Progenitor cell of endocrine pancreas (in vitro differentiated cells): ENCODE results near the gene MAP3K5. TPM values are rescaled to one million over a fixed set of nuclear protein-coding genes. Genes with fewer than 3 reads are reported as not detected.

Source experiments
- DNase-seq: peaks from one replicate; pipeline ENCODE4 v3.0.0; 2021; ENCODE audit warnings: low spot score; ENCODE audit not compliant: unreplicated experiment
- H3K27ac Mint-ChIP-seq: 2 replicates; pipeline ENCODE4 v1.8.0; 2021; ENCODE audit warnings: mild to moderate bottlenecking, moderate library complexity, mixed read lengths
- H3K27me3 Mint-ChIP-seq: 2 replicates; pipeline ENCODE4 v1.8.0; 2021; ENCODE audit warnings: mixed read lengths
- H3K36me3 Mint-ChIP-seq: 2 replicates; pipeline ENCODE4 v1.8.0; 2022; ENCODE audit warnings: mixed read lengths; ENCODE audit not compliant: insufficient read depth
- H3K4me1 Mint-ChIP-seq: 2 replicates; pipeline ENCODE4 v1.8.0; 2021; ENCODE audit warnings: low read depth, mixed read lengths
- H3K4me3 Mint-ChIP-seq: 2 replicates; pipeline ENCODE4 v1.8.0; 2021; ENCODE audit warnings: low read depth, mild to moderate bottlenecking, moderate library complexity, mixed read lengths
- H3K9me3 Mint-ChIP-seq: 2 replicates; pipeline ENCODE4 v1.8.0; 2021; ENCODE audit warnings: low read depth, mixed read lengths
- CTCF ChIP-seq: fragments of 200-600 bp; sonication (generic); IDR thresholded peaks from one replicate; pipeline ENCODE4 v1.5.0; 2021; ENCODE audit warnings: antibody characterized with exemption, mild to moderate bottlenecking; ENCODE audit not compliant: unreplicated experiment
- total RNA-seq: library from RNA; stranded (reverse); gene quantifications from 2 replicates; pipeline ENCODE4 v1.2.1, GENCODE V29; 2021

The MAP3K5 gene
- total RNA-seq, 1 donor from 2014 or later = 1.1 TPM

- DNase-seq = no peak
- Mint-ChIP-seq H3K27ac (peak overlapping the region; percentile 53), H3K9me3 (no peaks in the 10 kb centered on the region), H3K4me3 (no peak overlapping the region), H3K27me3 (no peaks in the 10 kb centered on the region), H3K4me1 (peaks cover 44% of the 10 kb centered on the region), H3K36me3 (peaks cover 12% of the 10 kb centered on the region)
- no peak for TF ChIP-seq CTCF
Measured at GRCh38 chr6:136535017-136535765, 257.1 kb downstream of the MAP3K5 start.

- Mint-ChIP-seq H3K27me3 (no peaks in the 10 kb centered on the region), H3K4me3 (no peak overlapping the region), H3K27ac (no peak overlapping the region), H3K36me3 (peaks cover 12% of the 10 kb centered on the region), H3K9me3 (no peaks in the 10 kb centered on the region), H3K4me1 (peaks cover 39% of the 10 kb centered on the region)
- no peak for DNase-seq
- no peak for TF ChIP-seq CTCF
Measured at GRCh38 chr6:136534268-136534667, 258.0 kb downstream of the MAP3K5 start.

- peak overlapping the region; percentile 69 for H3K27ac Mint-ChIP-seq
- no peak overlapping the region for H3K4me3 Mint-ChIP-seq
- no peaks in the 10 kb centered on the region for H3K9me3 Mint-ChIP-seq
- peaks cover 12% of the 10 kb centered on the region for H3K36me3 Mint-ChIP-seq
- DNase-seq = no peak
- H3K27me3 Mint-ChIP-seq = no peaks in the 10 kb centered on the region
- no peak for TF ChIP-seq CTCF
- H3K4me1 Mint-ChIP-seq = peaks cover 41% of the 10 kb centered on the region
Measured at GRCh38 chr6:136533487-136533886, 258.8 kb downstream of the MAP3K5 start.

- Mint-ChIP-seq H3K4me1 (peaks cover 52% of the 10 kb centered on the region), H3K27ac (no peak overlapping the region), H3K36me3 (peaks cover 12% of the 10 kb centered on the region), H3K4me3 (no peak overlapping the region), H3K9me3 (no peaks in the 10 kb centered on the region), H3K27me3 (no peaks in the 10 kb centered on the region)
- no peak for DNase-seq
- no peak for TF ChIP-seq CTCF
Measured at GRCh38 chr6:136532030-136532429, 260.2 kb downstream of the MAP3K5 start.

- peaks cover 4% of the 10 kb centered on the region for H3K36me3 Mint-ChIP-seq
- no peak overlapping the region for H3K4me3 Mint-ChIP-seq
- no peak for TF ChIP-seq CTCF
- DNase-seq = no peak
- H3K4me1 Mint-ChIP-seq = peaks cover 68% of the 10 kb centered on the region
- H3K9me3 Mint-ChIP-seq = no peaks in the 10 kb centered on the region
- no peaks in the 10 kb centered on the region for H3K27me3 Mint-ChIP-seq
- H3K27ac Mint-ChIP-seq = no peak overlapping the region
Measured at GRCh38 chr6:136529710-136530109, 262.6 kb downstream of the MAP3K5 start.
